GM19240 (cell line): Measurements from ENCODE around the gene ADAM29.
"Not testable (repeated sequence)": the region's sequence is repeated elsewhere in the genome, so short reads cannot be mapped to it uniquely, and the experiment has no call there.

ENCODE experiments used
- DNase-seq: peaks from one replicate; pipeline ENCODE4 v3.0.0; 2011; ENCODE audit warnings: low spot score; ENCODE audit not compliant: insufficient read length

The ADAM29 gene

DNA sequence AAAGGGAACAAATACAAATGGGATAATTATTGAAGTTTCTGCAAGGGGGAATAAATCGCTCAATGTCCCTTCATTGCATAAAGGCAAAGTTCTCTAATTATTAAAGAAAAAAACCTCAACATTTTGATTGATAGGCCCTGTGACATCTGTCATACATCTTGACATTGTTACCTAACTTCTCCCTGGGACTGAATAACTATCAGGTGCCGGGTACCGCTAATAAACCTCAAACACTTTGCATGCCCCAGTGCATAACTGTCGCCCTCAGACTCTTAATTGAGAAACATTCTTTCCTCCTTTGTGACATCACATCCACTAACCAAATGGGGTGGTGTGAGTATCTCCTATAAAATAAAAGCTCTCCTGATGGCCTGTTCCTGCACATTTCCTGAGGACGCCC lies at the start of gene ADAM29:
ADAM29 (plus strand) TSS at position 301 of the 400 bp plus-strand sequence. CDS start 57,168 bp downstream, outside the sequence.
- no peak for DNase-seq

DNA sequence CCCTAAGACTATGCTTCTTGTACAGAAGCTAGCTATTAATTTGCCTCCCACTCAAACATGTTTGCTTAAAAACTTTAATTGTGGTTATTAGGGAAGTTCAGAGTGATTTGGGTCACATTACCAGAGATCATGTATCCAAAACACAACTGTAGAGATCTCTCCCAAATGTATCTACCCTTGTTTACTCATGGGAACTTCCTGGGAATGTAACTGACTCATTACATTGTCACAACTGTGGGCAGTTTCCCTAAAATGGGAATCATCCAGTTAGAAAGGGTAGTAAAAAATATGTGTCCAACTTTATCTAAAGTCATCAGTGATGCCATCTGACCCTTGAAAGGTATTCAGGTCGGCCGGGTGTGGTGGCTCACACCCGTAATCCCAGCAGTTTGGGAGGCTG lies 48.8 kb upstream of the ADAM29 start:
- DNase-seq = no peak

DNA sequence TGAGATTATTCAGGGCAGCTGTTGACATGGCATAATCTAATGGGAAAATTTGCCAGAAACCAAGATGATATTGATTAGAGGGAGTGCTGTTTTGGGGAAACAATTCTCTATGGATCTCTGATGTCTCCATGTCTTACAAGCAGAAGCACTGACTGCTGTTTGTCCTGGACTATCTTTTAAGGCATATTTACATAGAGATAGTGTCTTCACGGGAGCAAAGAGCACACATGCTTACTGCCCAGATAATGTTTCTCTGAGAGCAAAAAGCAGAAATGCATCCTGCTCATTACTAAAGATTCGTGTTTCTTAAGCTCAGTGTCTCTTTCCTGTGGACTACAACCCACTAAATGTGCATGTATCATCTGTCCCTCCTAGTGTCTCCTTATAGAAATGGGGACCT lies 47.8 kb upstream of the ADAM29 start:
- no peak for DNase-seq

- no peak for DNase-seq
Observed at GRCh38 chr4:174871407-174871806, 46.8 kb upstream of the ADAM29 start.

DNA sequence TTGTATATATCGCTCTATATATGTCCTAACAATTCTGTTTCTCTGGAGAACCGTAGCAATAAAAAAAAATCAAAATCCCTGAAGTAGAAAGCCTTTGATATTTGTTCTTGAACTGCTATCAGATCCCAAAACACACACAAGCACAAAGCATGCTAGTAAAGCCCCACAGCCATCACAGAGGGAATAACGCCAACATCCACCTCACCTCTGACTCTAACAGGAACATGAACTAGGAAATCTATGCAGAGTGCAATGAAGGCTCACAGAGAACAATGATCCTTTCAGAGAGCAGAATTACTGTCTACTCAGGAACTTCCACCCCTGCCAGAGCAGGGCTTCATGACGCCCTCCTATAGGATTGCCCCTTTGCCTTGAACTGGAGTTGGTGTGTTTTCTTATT lies 45.0 kb upstream of the ADAM29 start:
- DNase-seq = not testable (repeated sequence)

- no peak for DNase-seq
Observed at GRCh38 chr4:174873931-174874330, 44.2 kb upstream of the ADAM29 start.

GRCh38 chr4:174874898-174875297 lies 43.3 kb upstream of the ADAM29 start:
- no peak for DNase-seq

GRCh38 chr4:174880001-174880400 lies 38.2 kb upstream of the ADAM29 start:
- no peak for DNase-seq

DNA sequence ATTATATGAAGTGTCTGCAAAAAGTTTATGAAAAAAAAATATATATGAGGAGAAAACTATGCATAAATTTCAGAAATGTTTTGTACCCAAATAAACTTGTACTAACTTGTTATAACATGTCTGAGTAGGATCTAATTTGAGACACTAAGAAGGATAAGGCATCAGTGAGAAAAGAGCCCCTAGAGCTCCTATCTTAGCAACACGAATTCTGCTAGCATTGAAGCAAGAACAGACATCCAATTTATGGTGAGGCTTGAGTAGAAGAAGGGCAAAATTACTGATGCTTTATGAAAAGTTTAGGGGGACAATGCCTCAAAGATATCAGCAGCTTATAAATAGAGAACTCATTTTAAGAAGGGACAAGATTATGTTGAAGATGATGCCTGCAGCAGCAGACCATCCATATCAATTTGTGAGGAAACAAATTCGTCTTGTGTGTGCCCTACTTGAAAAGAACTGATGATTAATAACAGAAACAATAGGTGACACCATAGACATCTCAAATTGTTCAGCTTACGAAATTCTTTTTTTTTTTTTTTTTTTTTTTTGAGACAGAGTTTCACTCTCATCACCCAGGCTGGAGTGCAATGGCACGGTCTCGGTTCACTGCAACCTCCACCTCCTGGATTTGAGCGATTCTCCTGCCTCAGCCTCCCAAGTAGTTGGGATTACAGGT lies 35.7 kb upstream of the ADAM29 start:
- DNase-seq = no peak

GRCh38 chr4:174907508-174907907 lies 10.7 kb upstream of the ADAM29 start:
- DNase-seq = no peak

DNA sequence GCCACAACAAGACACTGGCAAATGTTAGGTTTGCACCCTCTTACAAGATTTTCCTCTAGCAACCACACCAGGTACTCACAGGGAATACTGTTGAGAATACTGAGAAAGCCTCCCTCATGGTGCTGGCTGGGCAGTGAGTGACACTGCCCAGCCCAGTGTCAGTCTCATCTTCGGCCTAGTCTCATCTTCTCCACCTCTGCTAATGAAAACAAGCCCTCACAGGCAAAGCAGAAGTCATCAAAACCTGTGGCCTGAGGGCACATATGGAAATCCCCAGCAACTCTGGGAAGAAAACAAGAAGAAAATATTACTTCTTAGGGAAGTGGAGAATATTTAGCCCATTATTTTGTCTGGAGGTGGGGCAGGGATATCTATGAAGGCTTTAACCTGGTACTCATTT lies 7.9 kb upstream of the ADAM29 start:
- no peak for DNase-seq

DNA sequence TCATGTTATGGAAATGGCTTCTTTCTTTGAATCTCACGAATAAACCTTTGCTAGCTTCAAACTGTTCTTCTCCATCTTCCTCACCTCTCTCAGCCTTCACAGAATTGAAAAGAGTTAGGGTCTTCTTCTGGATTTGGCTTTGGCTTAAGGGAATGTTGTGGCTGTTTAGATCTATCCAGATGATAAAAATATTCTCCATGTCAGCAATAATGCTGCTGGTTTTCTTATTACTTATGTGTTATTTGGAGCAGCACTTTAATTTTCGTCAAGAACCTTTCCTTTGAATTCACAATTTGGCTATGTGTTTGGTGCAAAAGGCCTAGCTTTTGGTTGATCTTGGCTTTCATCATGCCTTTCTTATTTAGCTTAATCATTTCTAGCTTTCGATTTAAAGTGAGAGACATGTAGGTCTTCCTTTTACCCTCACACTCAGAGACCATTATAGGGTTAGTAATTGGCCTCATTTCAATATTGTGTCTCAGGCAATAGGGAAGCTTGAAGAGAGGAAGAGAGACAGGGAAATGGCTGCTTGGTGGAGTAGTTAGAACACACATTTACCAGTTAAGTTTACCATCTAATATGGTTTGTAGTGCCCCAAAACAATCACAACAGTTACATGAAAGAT lies 5.1 kb upstream of the ADAM29 start:
- DNase-seq = no peak

- no peak for DNase-seq
Observed at GRCh38 chr4:174919886-174920423, 1.8 kb downstream of the ADAM29 start.

GRCh38 chr4:174926958-174927357 lies 8.8 kb downstream of the ADAM29 start:
- no peak for DNase-seq

DNA sequence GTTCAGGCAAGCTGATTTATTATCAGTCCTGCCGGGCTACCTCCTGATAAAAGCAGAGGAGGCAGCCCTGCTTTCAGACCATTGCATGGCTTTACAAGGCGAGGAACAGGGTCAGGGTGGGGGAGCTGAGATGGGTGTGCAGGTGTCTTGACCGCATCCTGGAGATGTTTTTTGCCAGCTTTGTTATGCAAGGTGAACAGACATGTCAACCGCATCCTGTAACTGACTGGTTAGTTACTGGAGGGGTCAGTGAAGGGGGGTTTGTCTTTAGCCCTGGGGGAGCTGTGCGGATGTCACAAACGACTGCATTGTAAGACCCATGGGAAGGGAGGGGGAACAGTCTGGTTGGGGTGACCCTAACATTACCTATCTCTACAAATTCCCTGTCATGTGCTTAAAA lies 10.0 kb downstream of the ADAM29 start:
- DNase-seq = no peak

GRCh38 chr4:174928575-174929253 lies 10.6 kb downstream of the ADAM29 start:
- DNase-seq = no peak

- no peak for DNase-seq
Observed at GRCh38 chr4:174929346-174929745, 11.2 kb downstream of the ADAM29 start.

- DNase-seq = no peak
Observed at GRCh38 chr4:174930895-174931294, 12.7 kb downstream of the ADAM29 start.

- DNase-seq = no peak
Observed at GRCh38 chr4:174933083-174933482, 14.9 kb downstream of the ADAM29 start.

GRCh38 chr4:174934360-174934759 lies 16.2 kb downstream of the ADAM29 start:
- DNase-seq = no peak

DNA sequence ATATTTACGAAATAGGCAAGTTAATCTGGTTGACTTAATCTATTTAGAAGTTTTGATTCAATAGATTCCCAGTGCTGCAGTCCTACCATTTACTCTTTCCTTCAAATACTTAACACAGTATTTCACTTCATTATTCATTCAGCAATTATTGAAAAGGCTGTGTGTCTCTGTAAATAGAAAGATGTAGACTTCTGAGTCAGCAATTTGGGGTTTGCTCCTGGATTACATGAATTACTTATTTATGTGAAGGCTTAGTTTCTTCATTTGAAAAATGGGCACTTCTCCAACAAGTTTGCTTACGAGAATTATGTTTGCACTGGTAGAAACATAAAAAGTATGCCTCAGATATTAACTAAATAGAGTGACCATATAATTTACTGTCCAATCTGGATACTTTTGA lies 17.4 kb downstream of the ADAM29 start:
- DNase-seq = no peak

DNA sequence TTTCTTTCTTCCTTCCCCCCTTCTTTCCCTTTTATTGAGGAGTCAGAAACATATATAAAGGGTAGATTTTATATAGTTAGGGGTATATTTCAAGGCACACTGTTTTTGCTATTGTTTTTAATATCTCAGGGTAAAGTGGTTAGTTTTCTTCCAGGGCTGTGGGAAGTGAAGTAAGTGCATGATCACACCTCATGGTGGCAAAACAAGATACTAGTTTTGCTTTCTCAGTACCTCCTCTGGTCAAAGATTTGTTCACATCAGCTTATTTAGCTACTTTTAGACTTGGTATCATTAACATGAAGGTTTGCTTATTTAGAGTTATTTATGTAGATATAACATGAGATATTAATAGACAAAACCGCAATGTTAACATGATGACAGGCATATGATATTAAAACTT lies 21.8 kb downstream of the ADAM29 start:
- no peak for DNase-seq
